GM18517 (cell line): ENCODE results near the gene ZFAND2A.

Experiments
- ATAC-seq: cut with Tn5 transposase; IDR thresholded peaks from one replicate; pipeline ENCODE4 v1.9.1; 2021; ENCODE audit warnings: mild to moderate bottlenecking, moderate library complexity; ENCODE audit not compliant: unreplicated experiment

Gene ZFAND2A

GRCh38 chr7:1110358-1110757 is 49.6 kb downstream of the ZFAND2A start:
- ATAC-seq: no peak

GRCh38 chr7:1109581-1110310 is 50.2 kb downstream of the ZFAND2A start:
- no peak for ATAC-seq

GRCh38 chr7:1108264-1108920 is 51.6 kb downstream of the ZFAND2A start:
- no peak for ATAC-seq

- no peak for ATAC-seq
Measured at GRCh38 chr7:1106793-1107421, 53.1 kb downstream of the ZFAND2A start.

GRCh38 chr7:1106063-1106792 is 53.8 kb downstream of the ZFAND2A start:
- no peak for ATAC-seq

- no peak for ATAC-seq
Measured at GRCh38 chr7:1105189-1105588, 54.8 kb downstream of the ZFAND2A start.

- no peak for ATAC-seq
Measured at GRCh38 chr7:1104516-1105179, 55.3 kb downstream of the ZFAND2A start.

- no peak for ATAC-seq
Measured at GRCh38 chr7:1103789-1104515, 56.0 kb downstream of the ZFAND2A start.

GRCh38 chr7:1103009-1103788 is 56.8 kb downstream of the ZFAND2A start:
- no peak for ATAC-seq
